ENCODE measurements around the gene TOP1.
"Not testable (repeated sequence)": the region's sequence is repeated elsewhere in the genome, so short reads cannot be mapped to it uniquely, and the experiment has no call there.

The TOP1 gene

DNA sequence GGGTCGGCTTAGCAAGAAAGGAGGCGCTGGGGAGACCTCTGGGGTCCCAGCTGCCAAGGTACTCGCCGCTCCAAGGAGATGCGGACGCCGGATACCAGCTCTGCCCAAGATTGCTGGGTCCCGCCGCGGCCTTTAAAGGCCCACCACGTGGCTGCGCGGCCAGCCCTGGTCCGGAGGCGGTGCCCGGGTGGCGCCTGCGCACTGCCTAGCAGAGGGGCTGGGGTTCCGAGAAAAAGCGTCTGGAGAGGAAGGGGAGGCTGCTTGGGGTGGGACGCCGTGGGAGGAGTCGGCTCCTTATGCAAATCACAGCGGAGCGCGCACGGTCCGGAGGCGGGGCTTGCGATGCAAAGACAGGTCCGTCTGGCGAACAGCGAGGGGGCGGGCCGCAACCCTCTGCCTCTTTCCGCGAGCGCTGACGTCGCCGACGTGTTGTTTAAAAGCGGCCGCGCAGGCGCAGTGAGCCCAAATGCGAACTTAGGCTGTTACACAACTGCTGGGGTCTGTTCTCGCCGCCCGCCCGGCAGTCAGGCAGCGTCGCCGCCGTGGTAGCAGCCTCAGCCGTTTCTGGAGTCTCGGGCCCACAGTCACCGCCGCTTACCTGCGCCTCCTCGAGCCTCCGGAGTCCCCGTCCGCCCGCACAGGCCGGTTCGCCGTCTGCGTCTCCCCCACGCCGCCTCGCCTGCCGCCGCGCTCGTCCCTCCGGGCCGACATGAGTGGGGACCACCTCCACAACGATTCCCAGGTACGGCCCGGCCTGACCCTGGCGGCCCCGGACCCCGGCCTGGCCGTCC lies at the start of gene TOP1:
Gene TOP1, plus strand, starts transcription at position 464 of the 791 bp plus-strand sequence. Its CDS starts 246 bp downstream, at position 710.
- peak; percentile 98 for DNase-seq

DNA sequence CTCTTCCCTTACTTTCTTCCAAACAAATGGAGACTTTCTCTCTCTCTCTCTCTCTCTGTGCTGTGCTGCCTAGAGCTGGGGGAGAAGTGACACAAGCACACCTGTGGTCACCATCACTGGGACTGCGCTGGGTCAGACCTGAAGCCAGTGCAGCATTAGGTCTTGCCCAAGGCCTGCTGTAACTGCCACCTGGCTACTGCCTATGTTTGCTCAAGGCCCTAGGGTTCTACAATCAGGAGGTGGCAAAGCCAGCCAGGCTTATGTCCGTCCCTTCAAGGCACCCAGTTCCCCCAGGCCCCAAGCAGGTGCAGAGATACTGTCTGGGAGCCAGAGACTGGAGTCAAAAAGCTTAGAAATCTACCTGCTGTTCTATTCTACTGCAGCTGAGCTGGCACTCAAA lies 49.4 kb upstream of the TOP1 start:
- no peak for DNase-seq

DNA sequence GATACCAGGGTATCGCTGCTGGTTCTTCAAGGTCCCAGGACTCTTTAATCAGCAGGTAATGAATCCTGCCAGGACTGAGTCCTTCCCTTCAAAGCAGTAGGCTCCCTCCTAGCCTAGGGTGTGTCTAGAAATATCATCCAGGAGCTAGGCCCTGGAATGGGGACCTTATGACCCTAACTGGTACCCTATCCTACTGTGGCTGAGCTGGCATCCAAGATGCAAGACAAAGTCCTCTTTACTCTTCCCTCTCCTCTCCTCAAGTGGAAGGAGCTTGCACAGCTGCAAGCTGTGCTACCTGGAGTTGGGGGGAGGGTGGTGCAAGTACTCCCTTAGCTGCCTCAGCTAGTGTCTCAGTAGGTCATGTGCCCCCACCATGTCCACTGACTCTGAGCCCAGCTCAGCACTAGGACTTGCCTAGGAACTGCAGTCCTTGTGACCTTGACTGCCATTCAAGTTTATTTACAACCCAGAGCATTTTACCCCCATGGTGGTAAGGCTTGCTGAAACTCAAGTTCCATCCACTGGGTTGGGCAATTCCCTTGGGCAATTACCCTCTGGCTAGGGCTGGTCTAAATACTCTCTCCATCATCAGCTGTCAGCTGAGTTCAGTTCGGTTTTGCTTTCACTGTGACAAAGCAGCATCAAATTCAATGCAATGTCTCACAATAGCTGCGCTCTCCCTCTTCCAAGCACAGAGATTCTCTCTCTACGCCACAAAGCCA lies 48.4 kb upstream of the TOP1 start:
- DNase-seq, result no peak

DNA sequence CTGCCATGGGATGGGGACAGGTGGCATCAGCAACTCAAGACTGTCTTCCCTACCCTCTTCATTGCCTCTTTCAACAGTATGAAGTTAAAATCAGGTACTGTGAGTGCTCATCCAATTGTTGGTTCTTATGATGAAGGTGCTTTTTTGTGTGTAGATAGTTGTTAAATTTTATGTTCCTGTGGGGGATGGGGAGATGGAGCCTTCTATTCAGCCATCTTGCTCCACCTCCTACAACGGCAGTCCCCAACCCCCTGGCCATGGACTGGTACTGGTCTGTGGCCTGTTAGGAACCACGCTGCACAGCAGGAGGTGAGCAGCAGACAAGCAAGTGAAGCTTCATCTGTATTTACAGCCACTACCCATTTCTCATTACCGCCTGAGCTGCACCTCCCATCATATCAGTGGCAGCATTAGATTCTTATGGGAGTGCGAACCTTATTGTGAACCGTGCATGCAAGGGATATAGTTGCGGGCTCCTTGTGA lies 47.8 kb upstream of the TOP1 start:
- DNase-seq, result no peak

DNA sequence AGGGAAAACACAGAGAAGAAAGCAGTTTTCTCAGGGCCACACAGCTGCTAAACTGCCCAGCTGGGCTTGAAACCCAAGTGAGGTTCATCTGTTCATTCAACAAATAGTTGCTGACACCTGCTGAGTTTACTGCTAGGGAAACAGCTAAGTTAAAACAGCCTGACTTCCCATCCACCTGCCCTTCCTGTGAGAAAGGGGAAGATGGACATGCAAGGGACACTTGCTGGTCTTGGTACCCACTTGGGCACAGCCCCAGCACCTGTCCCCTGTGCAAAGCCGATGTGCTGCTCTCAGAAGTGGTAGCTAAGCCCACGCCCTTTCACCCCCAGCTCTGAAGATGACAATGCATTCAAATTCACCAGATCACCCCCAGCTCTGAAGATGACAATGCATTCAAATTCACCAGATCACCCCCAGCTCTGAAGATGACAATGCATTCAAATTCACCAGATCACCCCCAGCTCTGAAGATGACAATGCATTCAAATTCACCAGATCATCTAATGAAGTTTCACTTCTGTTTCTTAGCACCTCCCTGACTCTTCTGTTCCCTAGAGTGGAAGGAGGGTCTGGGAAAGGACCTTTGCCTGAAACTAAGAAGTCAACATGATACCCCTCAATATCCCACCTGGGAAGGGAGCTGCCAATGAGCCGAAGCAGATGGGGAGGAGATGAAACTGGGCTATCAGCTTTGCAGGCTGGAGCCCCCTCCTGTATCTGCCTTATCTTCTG lies 46.0 kb upstream of the TOP1 start:
- DNase-seq, result no peak

DNA sequence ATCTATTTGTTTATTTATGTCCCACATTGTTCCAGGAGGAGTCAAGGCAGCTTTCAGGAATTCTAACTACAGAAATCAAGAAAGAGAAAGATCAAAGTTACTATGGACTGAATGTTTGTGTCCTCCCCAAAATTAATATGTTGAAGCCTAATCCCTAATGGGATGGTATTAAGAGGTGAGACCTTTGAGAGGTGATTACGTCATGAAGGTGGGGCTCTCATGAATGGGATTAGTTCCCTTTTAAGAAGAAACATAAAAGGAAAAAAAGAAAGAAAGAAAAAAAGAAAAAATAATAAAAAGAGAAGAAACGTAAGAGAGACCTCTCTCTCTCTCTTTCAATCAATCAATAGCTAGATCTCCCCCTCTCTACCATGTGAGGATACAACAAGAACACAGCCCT lies 44.7 kb upstream of the TOP1 start:
- DNase-seq, result no peak

DNA sequence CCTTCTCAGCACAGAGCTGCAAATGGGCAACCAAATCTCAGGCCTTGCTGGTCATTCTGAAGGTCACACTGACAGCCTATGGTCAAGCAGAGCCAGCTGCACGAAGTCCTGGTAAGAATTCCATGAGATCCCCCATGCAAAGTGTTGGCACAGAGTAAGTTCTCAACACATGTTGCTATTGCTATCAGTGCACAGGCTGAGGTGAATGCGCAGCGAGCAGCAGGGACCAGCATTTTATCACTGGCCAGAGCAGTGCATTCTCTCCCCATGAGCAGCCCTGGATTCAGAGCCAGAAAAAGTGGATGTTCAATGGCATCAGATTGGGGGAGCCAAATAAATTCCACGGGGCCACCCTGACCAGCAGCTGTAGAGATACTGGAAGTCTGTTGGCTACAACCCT lies 44.1 kb upstream of the TOP1 start:
- DNase-seq, result no peak

DNA sequence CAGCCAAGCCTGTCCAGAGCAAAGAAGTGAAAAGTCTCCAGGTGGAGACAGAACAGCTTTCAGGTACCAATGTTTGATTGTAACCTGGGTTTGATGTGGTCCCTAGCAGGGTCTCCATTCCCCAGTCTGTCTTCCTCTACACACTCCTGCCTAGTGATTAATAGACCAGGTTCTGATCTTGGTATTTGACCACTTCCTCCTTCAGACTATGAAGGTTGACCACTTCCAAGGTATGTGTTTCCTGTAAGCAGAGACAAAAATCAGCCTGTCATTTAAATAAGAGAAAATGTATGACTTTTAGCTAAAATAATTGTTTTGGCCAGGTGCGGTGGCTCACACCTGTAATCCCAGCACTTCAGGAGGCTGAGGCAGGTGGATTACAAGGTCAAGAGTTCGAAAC lies 41.8 kb upstream of the TOP1 start:
- no peak for DNase-seq

DNA sequence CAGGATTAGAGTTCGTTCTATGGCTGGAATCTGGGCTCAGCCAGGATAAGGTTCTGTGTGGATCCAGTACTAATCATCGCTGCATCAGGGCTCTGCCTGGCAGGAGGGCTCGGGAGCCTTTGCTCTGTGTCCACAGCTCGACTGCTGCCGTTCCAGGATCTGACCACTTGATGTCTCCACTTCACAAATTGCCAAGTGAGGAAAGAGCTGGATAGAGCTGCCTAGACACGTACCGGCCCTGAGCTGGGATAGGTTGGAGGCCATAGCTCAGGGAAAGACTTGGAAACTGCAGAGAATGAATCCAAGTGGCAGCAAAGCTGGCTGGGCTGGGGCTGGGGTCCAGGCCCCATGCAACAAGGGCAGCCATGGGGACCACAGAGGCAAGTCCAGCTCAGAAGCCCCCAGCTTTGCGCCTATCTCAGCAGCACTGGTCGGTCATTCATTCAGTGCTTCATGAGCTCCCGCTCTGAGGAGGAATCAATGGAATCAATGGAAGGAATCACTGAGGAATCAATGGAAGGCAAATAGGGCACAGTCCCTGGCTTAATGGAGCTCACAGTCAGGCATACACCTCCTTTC lies 38.0 kb upstream of the TOP1 start:
- DNase-seq, result peak; percentile 70

DNA sequence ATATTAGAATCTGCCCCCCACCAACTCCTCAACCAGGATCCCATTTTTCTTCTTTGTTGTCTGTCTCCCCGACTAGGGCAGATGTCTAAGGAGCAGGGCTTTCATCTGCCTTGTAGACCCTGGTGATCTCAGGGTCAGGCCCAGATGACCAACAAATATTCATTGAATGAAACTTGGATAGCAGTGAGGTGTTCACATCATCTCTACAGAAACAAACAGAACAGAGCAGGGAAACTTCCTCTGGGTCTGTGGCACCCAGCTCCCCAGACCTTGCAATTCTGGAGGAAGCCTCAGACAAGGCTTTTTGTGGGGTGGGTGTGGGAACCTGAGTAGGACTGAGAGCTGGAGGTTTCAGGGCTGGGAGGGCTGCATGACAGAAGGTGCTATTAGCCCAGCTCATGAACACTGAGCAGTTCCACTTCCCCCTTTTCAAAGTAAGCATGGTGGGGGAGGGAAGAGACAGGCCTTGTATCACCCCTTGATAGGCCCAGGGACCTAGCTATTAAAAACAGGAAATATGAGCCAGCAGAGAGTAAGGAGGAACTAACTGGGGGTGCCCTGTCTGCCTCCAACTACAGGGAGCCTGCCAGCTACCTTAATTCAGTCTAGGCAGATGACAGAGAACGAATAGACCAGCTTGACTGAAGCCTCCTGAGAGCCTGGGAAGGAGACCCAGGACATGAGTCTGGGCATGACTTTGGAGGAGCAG lies 37.3 kb upstream of the TOP1 start:
- no peak for DNase-seq

DNA sequence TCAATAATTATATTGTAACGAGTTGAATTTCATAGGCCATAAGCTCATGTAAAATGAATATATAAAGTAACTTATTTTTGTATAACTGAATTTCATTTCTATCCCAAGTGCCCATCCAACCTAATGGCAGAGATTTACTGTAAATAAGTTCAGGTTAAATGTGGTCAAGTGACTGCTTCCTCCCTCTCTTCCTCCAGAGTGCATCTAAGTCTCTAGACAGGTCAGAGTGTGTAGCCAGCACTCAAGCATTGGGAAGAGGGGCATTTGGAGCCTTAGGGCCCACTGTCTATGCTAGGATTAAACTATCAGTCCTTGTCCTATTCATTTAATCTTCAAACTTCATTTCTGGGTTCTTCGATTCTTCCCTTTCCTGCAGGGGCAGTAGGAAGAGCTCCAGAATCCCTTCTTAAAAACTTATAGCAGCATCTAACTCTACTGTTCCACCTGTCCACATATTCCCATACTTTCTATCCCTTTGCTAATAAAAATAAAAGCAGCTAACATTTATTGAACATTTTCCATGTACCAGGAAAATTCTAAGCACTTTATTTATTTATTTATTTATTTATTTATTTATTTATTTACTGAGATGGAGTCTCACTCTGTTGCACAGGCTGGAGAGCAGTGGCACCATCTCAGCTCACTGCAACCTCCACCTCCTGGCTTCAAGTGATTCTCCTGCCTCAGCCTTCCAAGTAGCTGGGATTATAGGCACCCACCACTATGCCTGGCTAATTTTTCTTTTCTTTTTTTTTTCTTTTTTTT lies 36.1 kb upstream of the TOP1 start:
- DNase-seq, result no peak

DNA sequence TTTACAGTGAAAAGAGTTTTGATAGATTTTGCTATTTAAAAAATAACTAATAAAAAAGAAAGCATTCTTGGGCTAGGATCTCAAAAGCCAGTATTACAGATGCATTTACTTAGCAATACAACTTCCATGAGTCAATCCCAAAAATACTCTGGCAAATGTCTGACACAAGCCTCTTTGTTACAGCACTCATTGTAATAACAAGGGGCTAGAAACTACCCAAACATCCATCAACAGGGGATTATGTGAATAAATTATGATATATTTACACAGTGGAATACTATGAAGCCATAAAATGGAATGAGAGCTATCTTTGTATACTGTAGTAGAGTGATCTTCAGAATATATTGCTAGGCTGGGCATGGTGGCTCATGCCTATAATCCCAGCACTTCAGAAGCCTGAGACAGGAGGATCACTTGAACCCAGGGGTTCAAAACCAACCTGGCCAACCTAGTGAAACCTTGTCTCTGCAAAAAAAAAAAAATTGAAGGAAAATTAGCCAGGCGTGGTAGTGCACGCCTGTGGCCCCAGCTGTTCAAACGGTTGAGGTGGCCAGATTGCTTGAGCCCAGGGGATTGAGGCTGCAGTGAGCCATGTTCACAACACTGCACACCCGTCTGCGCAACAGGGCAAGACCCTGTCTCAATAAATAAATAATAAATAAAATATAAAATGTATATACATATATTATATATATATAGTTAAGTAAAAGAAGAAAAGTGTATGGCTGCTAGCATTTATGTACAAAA lies 34.7 kb upstream of the TOP1 start:
- no peak for DNase-seq

DNA sequence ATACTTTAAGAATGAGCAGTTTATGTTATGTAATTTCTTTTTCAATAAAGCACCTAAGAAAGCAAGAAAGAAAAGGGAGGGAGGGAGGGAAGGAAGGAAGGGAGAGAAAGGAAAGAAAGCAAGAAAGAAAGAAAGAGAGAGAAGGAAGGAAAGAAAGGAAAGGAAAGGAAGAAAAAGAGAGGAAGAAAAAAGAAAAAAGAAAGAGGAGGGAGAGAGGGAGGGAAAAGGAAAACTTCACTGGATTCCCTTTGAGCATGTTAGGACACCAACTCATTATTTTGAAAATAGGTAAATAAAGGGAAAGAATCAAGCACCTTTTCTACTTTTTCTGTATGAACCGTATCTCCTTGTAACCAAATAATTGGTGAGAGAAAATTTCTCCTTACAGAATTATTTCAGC lies 32.3 kb upstream of the TOP1 start:
- no peak for DNase-seq

DNA sequence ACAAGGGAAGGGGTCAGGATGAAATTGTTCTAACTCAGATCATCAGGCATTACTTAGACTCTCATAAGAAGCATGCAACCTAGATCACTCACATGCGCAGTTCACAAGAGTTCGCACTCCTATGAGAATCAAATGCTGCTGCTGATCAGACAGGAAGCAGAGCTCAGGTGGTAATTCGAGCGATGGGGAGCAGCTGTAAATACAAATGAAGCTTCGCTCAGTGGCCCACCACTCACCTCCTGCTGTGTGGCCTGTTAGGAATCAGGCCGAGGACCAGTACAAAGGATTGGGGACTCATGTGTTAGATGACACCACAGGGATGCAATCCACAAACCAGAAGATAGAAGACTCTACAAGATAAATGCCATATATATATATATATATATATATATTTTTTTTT lies 31.5 kb upstream of the TOP1 start:
- no peak for DNase-seq

DNA sequence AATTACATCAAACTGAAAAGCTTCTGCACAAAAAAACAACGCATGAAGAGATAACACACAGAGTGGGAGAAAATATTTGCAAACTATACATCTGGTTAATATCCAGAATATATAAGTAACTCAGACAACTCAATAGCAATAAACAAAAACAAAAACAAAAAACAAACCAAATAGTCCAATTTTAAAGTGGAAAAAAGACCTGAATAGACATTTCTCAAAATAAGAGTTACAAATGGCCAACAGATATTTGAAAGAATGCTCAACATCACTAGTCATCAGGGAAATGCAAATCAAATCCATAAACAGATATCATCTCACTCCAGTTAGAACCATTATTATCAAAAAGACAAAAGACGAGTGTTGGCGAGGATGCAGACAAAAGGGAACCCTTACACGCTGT lies 28.8 kb upstream of the TOP1 start:
- DNase-seq, result no peak

DNA sequence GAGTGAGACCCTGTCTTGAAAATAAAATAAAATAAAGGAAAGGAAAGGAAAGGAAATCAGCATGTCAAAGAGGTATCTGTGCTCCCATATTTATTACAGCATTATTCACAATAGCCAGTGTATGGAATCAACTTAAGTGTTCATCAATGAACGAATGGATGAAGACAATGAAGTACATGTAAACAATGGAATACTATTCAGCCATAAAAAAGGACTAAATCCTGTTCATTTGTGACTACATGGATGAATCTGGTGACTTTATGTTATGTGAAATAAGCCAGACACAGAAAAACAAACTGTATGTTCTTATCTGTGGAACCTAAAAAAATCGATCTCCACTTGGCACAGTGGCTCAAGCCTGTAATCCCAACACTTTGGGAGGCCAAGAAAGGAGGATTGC lies 28.0 kb upstream of the TOP1 start:
- no peak for DNase-seq

DNA sequence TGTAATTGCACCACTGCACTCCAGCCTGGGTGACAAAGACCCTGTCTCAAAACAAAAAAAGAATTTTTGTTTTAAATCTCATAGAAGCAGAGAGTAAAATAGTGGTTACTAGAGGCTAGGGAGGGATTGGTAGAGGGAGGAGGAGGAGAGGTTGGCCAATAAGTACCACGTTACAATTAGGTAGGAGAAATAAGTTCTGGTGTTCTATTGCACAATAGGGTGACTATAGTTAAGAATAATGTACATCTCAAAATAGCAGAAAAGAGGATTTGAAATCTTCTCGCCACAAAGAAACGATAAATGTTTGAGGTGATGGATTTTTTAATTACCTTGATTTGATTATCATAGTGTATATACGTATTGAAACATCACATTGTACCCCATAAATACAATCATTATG lies 27.1 kb upstream of the TOP1 start:
- DNase-seq, result no peak

DNA sequence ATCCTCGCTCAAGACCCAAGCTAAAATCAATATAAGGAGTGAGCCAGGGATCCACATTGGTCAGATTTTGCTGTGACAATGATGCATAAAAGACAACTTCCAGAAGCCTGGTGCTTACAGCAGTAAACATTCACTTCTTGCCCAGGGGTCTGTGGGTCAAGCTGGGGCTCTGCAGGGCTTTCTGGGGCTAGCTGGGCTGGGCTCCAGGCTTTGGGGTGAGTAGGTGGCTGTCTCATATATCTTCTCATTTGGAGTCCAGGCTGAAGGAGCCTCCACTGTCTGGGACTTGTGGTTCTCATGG lies 25.8 kb upstream of the TOP1 start:
- no peak for DNase-seq

DNA sequence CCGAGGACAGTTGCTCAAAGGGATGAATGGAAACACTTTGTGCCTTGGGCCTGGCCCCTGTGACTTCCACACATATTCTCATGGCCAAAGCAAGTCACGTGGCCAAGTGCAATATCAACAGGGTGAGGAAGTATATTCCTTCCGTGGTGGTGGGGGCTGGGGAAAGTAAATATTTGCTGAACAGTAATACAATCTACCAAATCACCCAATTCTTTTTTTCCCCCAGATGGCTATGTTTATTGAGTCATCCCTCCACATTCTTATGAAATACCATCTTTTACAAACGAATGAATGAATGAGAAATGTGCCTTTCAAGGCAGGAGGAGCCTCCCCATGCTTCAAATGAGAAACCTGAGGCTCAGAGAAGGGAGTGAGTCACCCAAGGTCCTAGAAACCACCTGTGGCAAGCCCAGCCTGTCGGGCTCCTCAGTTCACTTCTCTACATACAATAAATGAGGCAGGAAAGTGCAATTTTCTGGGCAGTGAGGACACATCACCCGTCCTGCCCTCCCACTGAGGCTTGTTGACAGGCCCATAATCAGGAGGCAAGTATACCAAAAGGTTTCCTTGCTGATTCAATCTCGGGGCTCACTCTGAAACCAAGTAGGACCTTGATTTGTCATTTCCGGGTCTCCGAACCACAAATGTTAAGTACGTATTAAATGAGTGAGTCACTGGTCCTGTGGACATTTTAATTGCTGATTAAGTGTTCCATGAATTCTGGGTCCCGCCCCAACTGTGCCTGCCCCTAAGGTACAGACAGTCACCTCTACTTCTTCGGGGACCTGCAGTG lies 25.3 kb upstream of the TOP1 start:
- peak; percentile 77 for DNase-seq

DNA sequence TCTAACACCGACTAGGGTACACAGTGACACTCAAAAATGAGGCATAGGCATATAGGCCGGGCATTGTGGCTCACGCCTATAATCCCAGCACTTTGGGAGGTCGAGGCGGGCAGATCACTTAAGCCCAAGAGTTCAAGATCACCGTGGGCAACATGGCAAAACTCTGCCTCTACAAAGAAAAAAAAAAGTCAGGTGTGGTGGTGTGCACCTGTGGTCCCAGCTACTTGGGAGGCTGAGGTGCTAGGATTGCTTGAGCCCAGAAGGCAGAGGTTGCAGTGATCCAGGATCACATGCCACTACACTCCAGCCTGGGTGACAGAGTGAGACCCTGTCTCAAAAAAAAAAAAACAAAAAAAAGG lies 24.7 kb upstream of the TOP1 start:
- DNase-seq, result not testable (repeated sequence)
